ENCODE results near the gene IL27RA.
"Not testable (repeated sequence)": the region's sequence is repeated elsewhere in the genome, so short reads cannot be mapped to it uniquely, and the experiment has no call there.

IL27RA gene

GRCh38 chr19:14033946-14034345, 2.4 kb downstream of the IL27RA start:
- no peak overlapping the region for H3K4me3 ChIP-seq (ENCODE audit: low read depth, low read length)
- no peak for TF ChIP-seq ZNF501 (tag by site-specific recombination; IDR thresholded peaks at IDR 0.05)
- no peak for TF ChIP-seq KLF8 (tag by site-specific recombination; IDR thresholded peaks at IDR 0.05)
- TF ChIP-seq ZNF639 (tag by site-specific recombination; IDR thresholded peaks at IDR 0.05), result no peak
- peak; percentile 96 for TF ChIP-seq ZNF768 (tag by site-specific recombination; IDR thresholded peaks at IDR 0.05)
- no peaks in the 10 kb centered on the region for H3K9me3 ChIP-seq (ENCODE audit: control insufficient read depth, insufficient read depth, low read depth, low read length)
- POLR2A ChIA-PET, result interaction anchor here (0.6 kb wide), 1 partner anchor 13 kb away, joined by 3 read pairs; no protein-coding TSS in a partner anchor
- H3K36me3 ChIP-seq (ENCODE audit: control insufficient read depth in 2 of 2, insufficient read depth in 1 of 2, low read length in 2 of 2), result no peaks in the 10 kb centered on the region; a peak in 1 of 3 replicates
- H3K27ac ChIP-seq (ENCODE audit: extremely low read depth, low read depth, low read length), result no peak overlapping the region
- CTCF ChIA-PET, result interaction anchor here (0.6 to 0.7 kb wide), 3 partner anchors 13 to 570 kb away, joined by 3 to 4 read pairs (median 3); no protein-coding TSS in a partner anchor
- no peaks in the 10 kb centered on the region for H3K4me1 ChIP-seq (ENCODE audit: control insufficient read depth, insufficient read depth, low read length)

- H3K4me1 ChIP-seq (ENCODE audit: control insufficient read depth, insufficient read depth, low read length); POLR2A ChIA-PET; H3K36me3 ChIP-seq (ENCODE audit: control insufficient read depth in 2 of 2, insufficient read depth in 1 of 2, low read length in 2 of 2); H3K4me3 ChIP-seq (ENCODE audit: low read depth, low read length); H3K9me3 ChIP-seq (ENCODE audit: control insufficient read depth, insufficient read depth, low read depth, low read length); H3K27ac ChIP-seq (ENCODE audit: extremely low read depth, low read depth, low read length): not testable (repeated sequence)
- TF ChIP-seq CTCF (tag by site-specific recombination; IDR thresholded peaks at IDR 0.05), result peak; percentile 20; the same call in 1 of the 2 replicates
- CTCF ChIA-PET, result interaction anchor here (0.6 to 1.1 kb wide), 4 partner anchors 16 to 101 kb away, joined by 3 to 7 read pairs (median 4); partner anchors contain the start of genes ASF1B and MISP3
Measured at GRCh38 chr19:14035159-14035558, 3.6 kb downstream of the IL27RA start.

GRCh38 chr19:14035706-14036105, 4.1 kb downstream of the IL27RA start:
- Histone ChIP-seq H3K9me3 (ENCODE audit: control insufficient read depth, insufficient read depth, low read depth, low read length) (no peaks in the 10 kb centered on the region), H3K4me1 (ENCODE audit: control insufficient read depth, insufficient read depth, low read length) (no peaks in the 10 kb centered on the region), H3K4me3 (ENCODE audit: low read depth, low read length) (no peak overlapping the region), H3K36me3 (ENCODE audit: control insufficient read depth in 2 of 2, insufficient read depth in 1 of 2, low read length in 2 of 2) (no peaks in the 10 kb centered on the region; a peak in 1 of 3 replicates), H3K27ac (ENCODE audit: extremely low read depth, low read depth, low read length) (no peak overlapping the region)
- CTCF ChIA-PET, result interaction anchor here (1.1 kb wide), 1 partner anchor 24 kb away, joined by 4 read pairs; no protein-coding TSS in a partner anchor
- peak; percentile 41; the same call in 1 of the 2 replicates for TF ChIP-seq ZNF513 (tag by site-specific recombination; IDR thresholded peaks at IDR 0.05)
- TF ChIP-seq MZF1 (tag by site-specific recombination; IDR thresholded peaks at IDR 0.05; ENCODE audit: borderline replicate concordance), result no peak
- POLR2A ChIA-PET, result no interaction called here

- CTCF ChIA-PET, result interaction anchor here (0.7 kb wide), 1 partner anchor 9 kb away, joined by 4 read pairs; no protein-coding TSS in a partner anchor
- no peak overlapping the region for H3K4me3 ChIP-seq (ENCODE audit: low read depth, low read length)
Measured at GRCh38 chr19:14039181-14039580, 7.6 kb downstream of the IL27RA start.

More at GRCh38 chr19:14039181-14039580, 7.6 kb downstream of the IL27RA start:
- POLR2A ChIA-PET, result no interaction called here
- Histone ChIP-seq H3K9me3 (ENCODE audit: control insufficient read depth, insufficient read depth, low read depth, low read length) (no peaks in the 10 kb centered on the region), H3K36me3 (ENCODE audit: control insufficient read depth in 2 of 2, insufficient read depth in 1 of 2, low read length in 2 of 2) (no peaks in the 10 kb centered on the region; a peak in 1 of 3 replicates), H3K4me1 (ENCODE audit: control insufficient read depth, insufficient read depth, low read length) (no peaks in the 10 kb centered on the region), H3K27ac (ENCODE audit: extremely low read depth, low read depth, low read length) (no peak overlapping the region)
- TF ChIP-seq ZNF768 (tag by site-specific recombination; IDR thresholded peaks at IDR 0.05), result 0 out of 2 replicates have a peak, but pooled peaks have one; percentile 50
- no peak for TF ChIP-seq ZNF239 (tag by site-specific recombination; IDR thresholded peaks at IDR 0.05)
- TF ChIP-seq ZNF654 (tag by site-specific recombination; IDR thresholded peaks at IDR 0.05; ENCODE audit: low read depth), result no peak
- TF ChIP-seq REPIN1 (tag by site-specific recombination; IDR thresholded peaks at IDR 0.05; ENCODE audit: low read depth), result no peak

Measured in HEK293 (cell line).